Stimulated activated CD4-positive, alpha-beta T cell treated with anti-CD3 and anti-CD28 coated beads, Interleukin-2, amount 100 ng/mL, for 4 hours (primary cell): ENCODE data around the gene CHST12.
"Not testable (repeated sequence)": the region's sequence is repeated elsewhere in the genome, so short reads cannot be mapped to it uniquely, and the experiment has no call there.

Experiments used
- DNase-seq: peaks from one replicate; pipeline ENCODE4 v3.0.0-alpha.2; 2020; ENCODE audit warnings: low read depth

CHST12 gene

GRCh38 chr7:2403014-2403717, at the start of gene CHST12:
Gene CHST12, plus strand, starts transcription at chr7:2403611. Its CDS starts 29,029 bp downstream, at chr7:2432640.
- peak; percentile 88 for DNase-seq

GRCh38 chr7:2353936-2354185, 49.5 kb upstream of the CHST12 start:
- DNase-seq, result peak; percentile 88

GRCh38 chr7:2354186-2354938, 49.0 kb upstream of the CHST12 start, which contains the start of gene EIF3B:
Gene EIF3B, plus strand, starts transcription at chr7:2354827. Its CDS starts 95 bp downstream, at chr7:2354922.
- DNase-seq, result peak; percentile 86

- no peak for DNase-seq
These were observed 48.3 kb upstream of the CHST12 start for GRCh38 chr7:2354939-2355704.

- no peak for DNase-seq
These were observed 47.8 kb upstream of the CHST12 start for GRCh38 chr7:2355705-2356008.

GRCh38 chr7:2357165-2357564, 46.2 kb upstream of the CHST12 start:
- DNase-seq, result no peak

GRCh38 chr7:2357571-2357970, 45.8 kb upstream of the CHST12 start:
- DNase-seq, result no peak

GRCh38 chr7:2358968-2359527, 44.4 kb upstream of the CHST12 start:
- no peak for DNase-seq

- no peak for DNase-seq
These were observed 43.8 kb upstream of the CHST12 start for GRCh38 chr7:2359610-2360009.

- DNase-seq, result no peak
These were observed 42.6 kb upstream of the CHST12 start for GRCh38 chr7:2360796-2361195.

GRCh38 chr7:2362385-2363088, 40.9 kb upstream of the CHST12 start:
- no peak for DNase-seq

GRCh38 chr7:2369139-2369538, 34.3 kb upstream of the CHST12 start:
- no peak for DNase-seq

- no peak for DNase-seq
These were observed 32.1 kb upstream of the CHST12 start for GRCh38 chr7:2371329-2371728.

GRCh38 chr7:2372724-2373123, 30.7 kb upstream of the CHST12 start:
- DNase-seq, result no peak

GRCh38 chr7:2373124-2373556, 30.3 kb upstream of the CHST12 start:
- no peak for DNase-seq

- DNase-seq, result no peak
These were observed 29.8 kb upstream of the CHST12 start for GRCh38 chr7:2373646-2374045.

- DNase-seq, result no peak
These were observed 29.0 kb upstream of the CHST12 start for GRCh38 chr7:2374401-2374800.

GRCh38 chr7:2374830-2375728, 28.3 kb upstream of the CHST12 start:
- DNase-seq, result no peak

- no peak for DNase-seq
These were observed 26.9 kb upstream of the CHST12 start for GRCh38 chr7:2376351-2377154.

- not testable (repeated sequence) for DNase-seq
These were observed 25.9 kb upstream of the CHST12 start for GRCh38 chr7:2377492-2377891.
